HEK293 (cell line): Measurements from ENCODE around the gene SLC28A3.

Experiments used
- CTCF ChIP-seq: fragments of 450-650 bp; formaldehyde crosslinking; IDR thresholded peaks from 2 replicates; pipeline ENCODE4 v1.5.1; 2016; ENCODE audit warnings: missing biosample characterization, missing genetic modification characterization
- ELK4 ChIP-seq: IDR thresholded peaks from 2 replicates; pipeline ENCODE4 v1.6.1; 2011; ENCODE audit warnings: mild to moderate bottlenecking, low read depth, low read length, borderline replicate concordance
- REST ChIP-seq: fragments of 450-650 bp; formaldehyde crosslinking; IDR thresholded peaks from 2 replicates; pipeline ENCODE4 v1.5.1; 2016; ENCODE audit warnings: missing biosample characterization, missing genetic modification characterization
- ZNF10 ChIP-seq: fragments of 450-650 bp; formaldehyde crosslinking; IDR thresholded peaks from 2 replicates; pipeline ENCODE4 v1.5.1; 2017; ENCODE audit warnings: missing biosample characterization, missing genetic modification characterization
- ZNF132 ChIP-seq: fragments of 450-650 bp; formaldehyde crosslinking; IDR thresholded peaks from 2 replicates; pipeline ENCODE4 v1.5.1; 2017; ENCODE audit warnings: missing biosample characterization, missing genetic modification characterization, borderline replicate concordance
- ZNF140 ChIP-seq: fragments of 450-650 bp; formaldehyde crosslinking; IDR thresholded peaks from 2 replicates; pipeline ENCODE4 v1.5.1; 2016; ENCODE audit warnings: missing biosample characterization, missing genetic modification characterization
- ZNF274 ChIP-seq, 2 experiments: fragments of 200-500 bp in 1 of 2; fragments of 450-650 bp in 1 of 2; sonication (Bioruptor generic) in 1 of 2; formaldehyde crosslinking in 1 of 2; IDR thresholded peaks; 2 replicates each; pipeline versions ENCODE4 v1.5.1 to v1.6.1; 2014 to 2016; ENCODE audit warnings: borderline replicate concordance in 1 of 2, inconsistent platforms in 1 of 2, low read length in 1 of 2, missing biosample characterization in 1 of 2, missing genetic modification characterization in 1 of 2
- ZNF610 ChIP-seq: fragments of 450-650 bp; formaldehyde crosslinking; IDR thresholded peaks from 2 replicates; pipeline ENCODE4 v1.5.1; 2016; ENCODE audit warnings: missing biosample characterization, missing genetic modification characterization, borderline replicate concordance

GRCh38 chr9:84239343-84239742, 101.2 kb downstream of the SLC28A3 start:
- TF ChIP-seq CTCF, result no peak
- no peak for TF ChIP-seq ZNF132 (tag by site-specific recombination)
- TF ChIP-seq ELK4, result no peak
- no peak for TF ChIP-seq ZNF10 (tag by site-specific recombination)
- TF ChIP-seq ZNF140, result no peak
- TF ChIP-seq REST (tag by site-specific recombination), result no peak
- no peak for TF ChIP-seq ZNF274 (IDR thresholded peaks at IDR 0.05; ENCODE audit: low read length)
- no peak for TF ChIP-seq ZNF274 (tag by site-specific recombination; IDR thresholded peaks at IDR 0.05; ENCODE audit: borderline replicate concordance)
- TF ChIP-seq ZNF610, result no peak
